Astrocyte of the cerebellum (primary cell): ENCODE results near the gene VAT1L.

ENCODE experiments used
- DNase-seq: peaks from one replicate; pipeline ENCODE4 v3.0.0-alpha.2; 2011; ENCODE audit warnings: low read depth
- H3K4me3 ChIP-seq: 2 replicates; pipeline ENCODE4 v1.5.1; 2011; ENCODE audit warnings: mild to moderate bottlenecking, low read depth, low read length, moderate library complexity
- CTCF ChIP-seq: IDR thresholded peaks from 2 replicates; pipeline ENCODE4 v1.5.1; 2012; ENCODE audit warnings: low read length, low read depth, moderate library complexity, mild to moderate bottlenecking; ENCODE audit errors: missing control alignments
- in situ Hi-C: cut with HindIII; loops from 2 replicates; pipeline ENCODE4 v1.10.0; 2017; ENCODE audit warnings: low sequenced_read_pairs

VAT1L gene

DNA sequence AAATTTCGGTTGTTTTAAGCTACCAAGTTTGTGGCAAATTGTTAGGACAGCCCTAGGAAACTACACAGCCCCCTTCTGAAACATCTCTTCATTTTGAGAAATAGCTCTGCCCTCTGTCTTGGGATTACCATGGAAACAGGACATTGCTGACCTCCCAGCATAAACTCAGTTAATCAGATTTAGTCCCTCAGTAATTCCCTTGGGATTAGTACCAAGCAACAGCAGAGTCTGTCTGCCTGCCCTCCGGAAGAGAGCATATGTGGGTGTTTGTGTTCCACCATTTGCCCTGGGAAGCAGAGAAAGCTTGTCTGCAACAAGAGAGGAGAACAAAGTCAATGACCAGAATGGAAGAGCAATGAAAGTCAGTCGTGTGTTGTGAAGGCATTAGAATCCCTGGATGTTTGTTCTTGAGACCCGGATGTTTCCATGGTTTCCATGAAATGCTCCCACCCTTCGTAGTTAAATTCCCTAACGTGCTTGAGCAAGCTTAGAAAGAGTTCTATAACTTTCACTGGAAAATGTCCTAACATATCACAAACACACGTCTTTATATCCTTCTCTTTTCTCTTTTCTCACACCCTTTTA is 39.9 kb upstream of the VAT1L start:
- no peak overlapping the region for H3K4me3 ChIP-seq
- no peak for DNase-seq
- in situ Hi-C loops, result no loop called here
- TF ChIP-seq CTCF, result no peak

DNA sequence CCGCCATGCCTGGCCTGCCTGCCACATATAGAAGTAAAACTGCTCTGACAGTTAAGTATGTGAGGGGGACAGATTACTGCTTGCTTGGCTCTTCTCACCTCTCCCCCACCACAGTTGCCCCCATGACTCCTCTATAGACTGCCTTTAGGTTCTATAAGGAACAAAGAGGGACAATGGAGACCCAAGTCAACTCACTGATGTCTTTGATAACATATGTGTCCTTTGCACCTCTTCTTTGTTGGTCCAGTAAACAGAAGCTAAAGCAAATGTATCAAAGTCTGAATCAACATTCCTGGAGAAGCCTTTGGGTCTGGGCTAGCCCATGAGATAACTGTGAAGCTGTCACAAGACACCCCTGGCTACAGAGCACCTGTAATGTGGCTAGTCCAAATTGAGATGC is 38.9 kb upstream of the VAT1L start:
- H3K4me3 ChIP-seq, result no peak overlapping the region
- in situ Hi-C loops, result no loop called here
- DNase-seq, result no peak
- TF ChIP-seq CTCF, result no peak

DNA sequence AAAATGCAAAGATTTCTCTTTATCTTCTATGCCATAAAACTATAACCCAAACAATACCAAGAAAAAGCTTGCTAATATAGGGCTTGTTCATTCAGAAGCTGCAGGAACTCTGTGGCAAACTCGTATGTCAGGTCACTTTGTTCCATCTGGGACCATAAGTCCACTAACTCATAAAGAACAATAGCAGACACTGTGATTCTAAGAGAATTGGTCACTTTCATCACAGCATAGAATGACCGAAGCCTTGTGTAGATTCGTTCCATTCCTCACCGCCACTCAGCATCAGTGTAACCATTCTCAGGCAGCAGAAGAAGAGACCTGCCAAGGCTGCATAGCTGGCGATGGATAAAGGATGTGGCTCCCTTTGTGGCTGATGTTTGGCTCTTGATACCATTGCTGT is 30.3 kb upstream of the VAT1L start:
- TF ChIP-seq CTCF, result no peak
- DNase-seq, result no peak
- H3K4me3 ChIP-seq, result no peak overlapping the region
- in situ Hi-C loops, result no loop called here

GRCh38 chr16:77758508-77758907 is 29.9 kb upstream of the VAT1L start:
- in situ Hi-C loops, result no loop called here
- no peak for TF ChIP-seq CTCF
- no peak overlapping the region for H3K4me3 ChIP-seq
- no peak for DNase-seq

- in situ Hi-C loops, result no loop called here
- no peak overlapping the region for H3K4me3 ChIP-seq
- no peak for TF ChIP-seq CTCF
- no peak for DNase-seq
These were observed 29.2 kb upstream of the VAT1L start for GRCh38 chr16:77759201-77759600.

DNA sequence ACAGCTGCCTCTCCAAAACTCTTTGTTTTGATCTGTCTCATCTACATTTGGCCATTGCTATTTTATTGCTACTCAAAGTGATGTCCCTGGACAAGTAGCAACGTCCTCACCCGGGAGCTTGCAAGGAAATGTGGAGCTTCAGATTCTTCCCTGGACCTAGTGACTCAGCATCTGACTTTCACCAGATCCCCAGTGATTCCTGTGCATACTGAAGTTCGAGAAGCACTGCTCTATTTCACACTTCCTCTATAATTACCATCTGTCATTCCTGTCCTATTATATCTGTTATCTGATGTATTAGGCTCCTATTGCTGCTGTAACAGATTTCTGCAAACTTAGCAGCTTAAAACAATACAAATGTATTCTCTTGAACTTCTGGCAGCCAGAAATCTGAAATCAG is 28.5 kb upstream of the VAT1L start:
- in situ Hi-C loops, result no loop called here
- no peak for TF ChIP-seq CTCF
- no peak for DNase-seq
- no peak overlapping the region for H3K4me3 ChIP-seq

DNA sequence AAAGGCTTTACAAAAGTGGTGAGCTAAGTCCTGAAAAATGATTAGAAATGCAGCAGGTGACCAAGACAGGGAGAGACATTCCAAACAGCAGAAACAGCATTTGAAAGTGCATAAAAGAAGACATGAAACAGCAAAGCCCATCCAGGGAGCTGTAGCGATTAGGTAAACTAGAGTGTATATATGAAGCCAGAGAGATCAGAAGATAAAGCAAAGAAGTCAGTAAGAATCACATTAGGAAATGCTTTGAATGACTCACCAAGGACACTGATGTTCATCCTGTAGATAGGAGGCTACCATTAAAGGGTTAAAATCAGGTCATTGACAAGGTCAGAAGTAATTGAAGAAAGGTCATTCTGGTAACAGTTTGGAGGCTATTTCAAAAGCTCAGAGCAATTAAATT is 27.6 kb upstream of the VAT1L start:
- DNase-seq, result no peak
- TF ChIP-seq CTCF, result no peak
- in situ Hi-C loops, result no loop called here
- H3K4me3 ChIP-seq, result no peak overlapping the region
